ENCODE results near the gene KTN1.

DNA sequence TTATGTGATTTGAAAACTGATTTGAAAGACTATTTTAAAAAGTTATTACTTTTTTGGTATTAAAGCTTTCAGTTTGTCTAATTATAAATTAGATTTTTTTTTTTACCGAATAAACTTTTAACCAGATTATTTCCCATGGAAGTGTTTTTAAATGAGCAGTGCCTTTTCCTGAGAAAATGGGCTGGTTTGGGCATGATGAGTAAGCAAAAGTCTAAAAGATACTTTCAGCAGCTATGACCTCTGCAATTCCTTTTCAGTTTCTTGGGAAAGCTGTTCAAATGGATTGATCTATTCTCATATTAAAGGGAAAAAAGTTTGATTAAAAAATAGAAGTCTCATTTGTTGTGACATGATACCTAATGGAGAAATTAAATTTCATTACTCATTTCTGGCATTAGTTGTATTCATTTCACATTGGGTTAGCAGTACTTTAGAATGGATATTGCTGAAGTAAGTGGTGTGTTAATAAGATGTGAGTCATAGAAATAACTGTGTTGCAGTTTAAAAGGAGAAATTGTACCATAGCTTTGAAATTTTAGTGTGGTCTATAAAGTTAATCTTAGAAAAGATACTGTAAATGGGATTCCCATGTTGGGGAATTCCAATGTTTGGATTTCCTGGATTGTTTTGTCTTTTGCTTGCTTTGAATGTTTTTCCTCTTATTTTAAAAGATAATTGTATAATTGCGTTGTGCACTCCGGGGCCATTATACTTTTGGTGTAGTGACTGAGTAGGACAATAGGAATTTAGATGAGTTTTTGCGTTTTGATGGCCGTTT is 21.0 kb downstream of the KTN1 start:
- TF ChIP-seq EZH2phosphoT487 (IDR thresholded peaks at IDR 0.05; ENCODE audit: borderline replicate concordance), result no peak
- TF ChIP-seq, protein P1, sequence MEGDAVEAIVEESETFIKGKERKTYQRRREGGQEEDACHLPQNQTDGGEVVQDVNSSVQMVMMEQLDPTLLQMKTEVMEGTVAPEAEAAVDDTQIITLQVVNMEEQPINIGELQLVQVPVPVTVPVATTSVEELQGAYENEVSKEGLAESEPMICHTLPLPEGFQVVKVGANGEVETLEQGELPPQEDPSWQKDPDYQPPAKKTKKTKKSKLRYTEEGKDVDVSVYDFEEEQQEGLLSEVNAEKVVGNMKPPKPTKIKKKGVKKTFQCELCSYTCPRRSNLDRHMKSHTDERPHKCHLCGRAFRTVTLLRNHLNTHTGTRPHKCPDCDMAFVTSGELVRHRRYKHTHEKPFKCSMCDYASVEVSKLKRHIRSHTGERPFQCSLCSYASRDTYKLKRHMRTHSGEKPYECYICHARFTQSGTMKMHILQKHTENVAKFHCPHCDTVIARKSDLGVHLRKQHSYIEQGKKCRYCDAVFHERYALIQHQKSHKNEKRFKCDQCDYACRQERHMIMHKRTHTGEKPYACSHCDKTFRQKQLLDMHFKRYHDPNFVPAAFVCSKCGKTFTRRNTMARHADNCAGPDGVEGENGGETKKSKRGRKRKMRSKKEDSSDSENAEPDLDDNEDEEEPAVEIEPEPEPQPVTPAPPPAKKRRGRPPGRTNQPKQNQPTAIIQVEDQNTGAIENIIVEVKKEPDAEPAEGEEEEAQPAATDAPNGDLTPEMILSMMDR (conservative IDR thresholded peaks at IDR 0.05; ENCODE audit: low read length), result no peak

All from Loucy (cell line).